Osteocyte (in vitro differentiated cells): ENCODE results near the gene VTN. TPM values are rescaled to one million over a fixed set of nuclear protein-coding genes. Genes with fewer than 3 reads are reported as not detected.

Source experiments
- DNase-seq: peaks from one replicate; pipeline ENCODE4 v3.0.0; 2021; ENCODE audit warnings: mixed read lengths; ENCODE audit not compliant: unreplicated experiment; ENCODE audit errors: extremely low spot score
- H3K27ac Mint-ChIP-seq: one replicate; pipeline ENCODE4 v1.8.0; 2021; ENCODE audit warnings: mild to moderate bottlenecking, mixed read lengths; ENCODE audit not compliant: unreplicated experiment
- H3K27me3 Mint-ChIP-seq: one replicate; pipeline ENCODE4 v1.8.0; 2021; ENCODE audit warnings: mixed read lengths; ENCODE audit not compliant: unreplicated experiment
- H3K36me3 Mint-ChIP-seq: one replicate; pipeline ENCODE4 v1.8.0; 2021; ENCODE audit warnings: mixed read lengths; ENCODE audit not compliant: unreplicated experiment
- H3K4me1 Mint-ChIP-seq: one replicate; pipeline ENCODE4 v1.8.0; 2021; ENCODE audit warnings: mixed read lengths; ENCODE audit not compliant: unreplicated experiment
- H3K4me3 Mint-ChIP-seq: one replicate; pipeline ENCODE4 v1.8.0; 2021; ENCODE audit warnings: mild to moderate bottlenecking, moderate library complexity, mixed read lengths; ENCODE audit not compliant: unreplicated experiment
- H3K9me3 Mint-ChIP-seq: one replicate; pipeline ENCODE4 v1.8.0; 2021; ENCODE audit warnings: mixed read lengths; ENCODE audit not compliant: unreplicated experiment
- total RNA-seq: library from RNA; stranded (reverse); gene quantifications from 2 replicates; pipeline ENCODE4 v1.2.1, GENCODE V29; 2021
- TF ChIP-seq, protein P1 (sequence below): fragments of 200-600 bp; sonication (generic); IDR thresholded peaks from 2 replicates; pipeline ENCODE4 v1.5.0; 2021; ENCODE audit warnings: antibody characterized with exemption, mild to moderate bottlenecking, moderate library complexity

The VTN gene
- total RNA-seq, 1 donor from 2014 or later = 0.70 TPM

DNA sequence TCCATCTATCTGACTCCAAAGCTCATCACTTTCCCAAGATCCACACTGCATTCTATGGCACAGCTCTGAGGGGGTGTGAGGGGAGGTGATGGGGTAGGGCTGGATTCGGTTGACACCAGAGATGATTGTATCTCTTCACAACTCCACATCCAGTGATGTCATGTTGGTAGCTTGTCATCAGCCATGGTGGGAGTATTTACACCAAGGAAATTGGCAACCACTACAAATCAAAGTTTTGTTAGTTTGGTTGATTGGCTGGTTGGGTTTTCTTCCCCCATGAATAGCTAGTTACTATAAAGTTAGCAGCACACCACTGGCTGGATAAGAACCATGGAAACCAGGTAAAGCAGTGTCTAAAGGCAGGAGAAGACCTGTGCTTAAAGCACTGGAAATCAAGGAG is 20.9 kb upstream of the VTN start:
- TF ChIP-seq, protein P1, sequence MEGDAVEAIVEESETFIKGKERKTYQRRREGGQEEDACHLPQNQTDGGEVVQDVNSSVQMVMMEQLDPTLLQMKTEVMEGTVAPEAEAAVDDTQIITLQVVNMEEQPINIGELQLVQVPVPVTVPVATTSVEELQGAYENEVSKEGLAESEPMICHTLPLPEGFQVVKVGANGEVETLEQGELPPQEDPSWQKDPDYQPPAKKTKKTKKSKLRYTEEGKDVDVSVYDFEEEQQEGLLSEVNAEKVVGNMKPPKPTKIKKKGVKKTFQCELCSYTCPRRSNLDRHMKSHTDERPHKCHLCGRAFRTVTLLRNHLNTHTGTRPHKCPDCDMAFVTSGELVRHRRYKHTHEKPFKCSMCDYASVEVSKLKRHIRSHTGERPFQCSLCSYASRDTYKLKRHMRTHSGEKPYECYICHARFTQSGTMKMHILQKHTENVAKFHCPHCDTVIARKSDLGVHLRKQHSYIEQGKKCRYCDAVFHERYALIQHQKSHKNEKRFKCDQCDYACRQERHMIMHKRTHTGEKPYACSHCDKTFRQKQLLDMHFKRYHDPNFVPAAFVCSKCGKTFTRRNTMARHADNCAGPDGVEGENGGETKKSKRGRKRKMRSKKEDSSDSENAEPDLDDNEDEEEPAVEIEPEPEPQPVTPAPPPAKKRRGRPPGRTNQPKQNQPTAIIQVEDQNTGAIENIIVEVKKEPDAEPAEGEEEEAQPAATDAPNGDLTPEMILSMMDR = no peak
- peaks cover 40% of the 10 kb centered on the region for H3K36me3 Mint-ChIP-seq
- no peak overlapping the region for H3K4me3 Mint-ChIP-seq
- H3K27me3 Mint-ChIP-seq = no peaks in the 10 kb centered on the region
- DNase-seq = no peak
- H3K27ac Mint-ChIP-seq = no peak overlapping the region
- no peaks in the 10 kb centered on the region for H3K9me3 Mint-ChIP-seq
- no peaks in the 10 kb centered on the region for H3K4me1 Mint-ChIP-seq

DNA sequence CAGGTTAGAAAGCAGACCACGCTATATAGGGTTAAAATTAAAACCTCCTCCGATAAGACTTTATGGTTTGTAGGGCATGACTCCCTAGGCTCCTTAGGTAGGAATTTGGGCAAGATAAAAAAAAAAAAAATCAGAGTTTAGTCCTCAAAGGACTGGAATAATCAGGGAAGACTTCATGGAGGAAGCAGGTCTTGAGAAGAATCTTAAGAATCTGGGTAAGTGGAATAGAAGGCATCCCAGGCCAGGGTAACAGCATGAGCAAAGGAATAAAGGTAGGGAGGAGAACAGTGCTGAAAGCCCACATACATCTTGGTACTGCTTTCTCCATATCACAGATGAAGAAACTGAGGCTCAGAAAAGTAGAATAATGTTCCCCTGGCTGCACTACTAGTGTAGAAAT is 20.5 kb upstream of the VTN start:
- no peak for DNase-seq
- Mint-ChIP-seq H3K9me3 (no peaks in the 10 kb centered on the region), H3K4me3 (no peak overlapping the region), H3K27ac (no peak overlapping the region), H3K36me3 (peaks cover 37% of the 10 kb centered on the region), H3K27me3 (no peaks in the 10 kb centered on the region), H3K4me1 (no peaks in the 10 kb centered on the region)
- TF ChIP-seq, protein P1 = no peak

DNA sequence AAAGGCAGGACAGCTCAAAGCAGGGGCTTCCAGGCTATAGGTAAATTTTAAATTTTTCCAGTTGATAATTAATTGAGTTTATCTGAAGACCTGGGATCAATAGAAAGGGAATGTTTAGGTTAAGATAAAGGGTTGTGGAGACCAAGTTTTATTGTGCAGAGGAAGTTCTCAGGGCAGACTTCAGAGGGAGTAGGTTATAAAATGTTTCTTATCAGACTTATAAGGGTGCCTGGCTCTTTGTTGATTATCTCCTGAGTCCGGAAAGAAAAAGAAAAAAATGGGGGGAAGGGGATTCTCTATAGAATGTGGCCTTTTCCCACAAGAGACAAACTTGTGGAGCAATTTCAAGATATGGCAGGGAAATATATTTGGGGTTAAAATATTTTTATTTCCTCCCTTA is 20.0 kb upstream of the VTN start:
- no peak overlapping the region for H3K27ac Mint-ChIP-seq
- H3K9me3 Mint-ChIP-seq = no peaks in the 10 kb centered on the region
- H3K4me3 Mint-ChIP-seq = no peak overlapping the region
- H3K27me3 Mint-ChIP-seq = no peaks in the 10 kb centered on the region
- TF ChIP-seq, protein P1 = no peak
- peaks cover 35% of the 10 kb centered on the region for H3K36me3 Mint-ChIP-seq
- H3K4me1 Mint-ChIP-seq = no peaks in the 10 kb centered on the region
- DNase-seq = no peak

DNA sequence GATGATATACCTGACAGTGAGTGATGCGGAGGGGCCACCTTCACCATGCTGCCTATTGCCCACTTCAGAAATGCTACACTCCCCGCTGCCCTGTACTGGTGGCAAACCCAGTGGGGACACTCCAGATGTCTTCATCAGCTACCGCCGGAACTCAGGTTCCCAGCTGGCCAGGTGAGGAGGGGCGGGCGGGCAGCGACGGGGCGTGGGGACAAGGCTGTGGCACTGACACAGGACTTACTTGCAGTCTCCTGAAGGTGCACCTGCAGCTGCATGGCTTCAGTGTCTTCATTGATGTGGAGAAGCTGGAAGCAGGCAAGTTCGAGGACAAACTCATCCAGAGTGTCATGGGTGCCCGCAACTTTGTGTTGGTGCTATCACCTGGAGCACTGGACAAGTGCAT is 18.0 kb upstream of the VTN start:
- no peak overlapping the region for H3K27ac Mint-ChIP-seq
- peaks cover 34% of the 10 kb centered on the region for H3K36me3 Mint-ChIP-seq
- H3K27me3 Mint-ChIP-seq = no peaks in the 10 kb centered on the region
- TF ChIP-seq, protein P1 = no peak
- DNase-seq = no peak
- H3K4me3 Mint-ChIP-seq = no peak overlapping the region
- no peaks in the 10 kb centered on the region for H3K9me3 Mint-ChIP-seq
- no peaks in the 10 kb centered on the region for H3K4me1 Mint-ChIP-seq

DNA sequence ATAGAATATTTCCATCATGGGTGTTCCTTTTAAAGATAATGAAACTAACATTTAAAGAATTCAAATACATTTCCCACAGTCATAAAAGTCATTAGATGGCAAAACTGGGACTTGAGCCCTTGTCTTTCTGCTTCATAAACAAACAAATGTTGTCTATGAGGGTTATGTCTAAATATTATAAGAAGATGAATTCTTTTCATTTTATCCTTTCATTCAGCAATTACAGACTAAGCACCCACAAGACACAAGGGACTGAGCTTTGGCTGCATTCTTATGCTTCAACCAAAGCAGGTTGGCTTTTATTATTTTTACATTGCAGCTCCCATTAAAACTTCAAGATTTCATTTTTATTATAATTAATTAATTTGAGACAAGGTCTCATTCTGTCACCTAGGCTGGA is 16.3 kb upstream of the VTN start:
- Mint-ChIP-seq H3K27ac (no peak overlapping the region), H3K4me1 (no peaks in the 10 kb centered on the region), H3K36me3 (peaks cover 39% of the 10 kb centered on the region), H3K4me3 (no peak overlapping the region), H3K27me3 (no peaks in the 10 kb centered on the region), H3K9me3 (no peaks in the 10 kb centered on the region)
- DNase-seq = no peak
- TF ChIP-seq, protein P1 = no peak
